HepG2 (cell line): ENCODE results near the gene ZBTB45.

Experiments
- ATM ChIP-seq: fragments of 450-650 bp; IDR thresholded peaks from 2 replicates; pipeline ENCODE4 v1.7.1; 2017; ENCODE audit warnings: mild to moderate bottlenecking, borderline replicate concordance
- CBFB ChIP-seq: sonication (generic); formaldehyde crosslinking; IDR thresholded peaks from 2 replicates; pipeline ENCODE4 v1.4.0; 2020; ENCODE audit warnings: missing genetic modification reagents
- EP300 ChIP-seq, 3 experiments: sonication (generic) in 1 of 3; formaldehyde crosslinking in 1 of 3; IDR thresholded peaks; 2 replicates each; pipeline versions ENCODE4 v1.5.1 to v1.6.1; 2011 to 2020; ENCODE audit warnings: low read depth in 2 of 3, low read length in 2 of 3, borderline replicate concordance in 1 of 3, improper control_type of control experiment in 1 of 3, mild to moderate bottlenecking in 1 of 3, missing genetic modification reagents in 1 of 3, moderate library complexity in 1 of 3
- FOXP1 ChIP-seq, 2 experiments: fragments of 450-650 bp in 1 of 2; IDR thresholded peaks; 2 replicates each; pipeline ENCODE4 v1.6.1; 2017 to 2018; ENCODE audit warnings: antibody characterized with exemption in 1 of 2
- GTF2F1 ChIP-seq: fragments of 150-350 bp; IDR thresholded peaks from 2 replicates; pipeline ENCODE4 v1.6.1; 2014; ENCODE audit warnings: low read length
- RFX5 ChIP-seq: IDR thresholded peaks from 2 replicates; pipeline ENCODE4 v1.6.1; 2011; ENCODE audit warnings: low read depth, low read length, improper control_type of control experiment
- TBL1XR1 ChIP-seq: fragments of 150-350 bp; IDR thresholded peaks from 2 replicates; pipeline ENCODE4 v1.6.1; 2014; ENCODE audit warnings: borderline replicate concordance, low read length; ENCODE audit not compliant: partially characterized antibody
- TP53 ChIP-seq: sonication (generic); formaldehyde crosslinking; conservative IDR thresholded peaks from 2 replicates; pipeline ENCODE4 v1.4.0; 2020; ENCODE audit warnings: missing genetic modification reagents
- ZNF331 ChIP-seq: sonication (generic); formaldehyde crosslinking; IDR thresholded peaks from 2 replicates; pipeline ENCODE4 v1.4.0; 2020; ENCODE audit warnings: missing genetic modification reagents
- ZNF350 ChIP-seq: sonication (generic); formaldehyde crosslinking; IDR thresholded peaks from 2 replicates; pipeline ENCODE4 v1.4.0; 2020; ENCODE audit warnings: mild to moderate bottlenecking, low read depth, missing genetic modification reagents, borderline replicate concordance
- ZNF567 ChIP-seq: sonication (generic); formaldehyde crosslinking; IDR thresholded peaks from 2 replicates; pipeline ENCODE4 v1.8.1; 2023; ENCODE audit warnings: mild to moderate bottlenecking, missing genetic modification reagents, borderline replicate concordance
- ZNF83 ChIP-seq: sonication (generic); formaldehyde crosslinking; IDR thresholded peaks from 2 replicates; pipeline ENCODE4 v1.4.0; 2020; ENCODE audit warnings: missing genetic modification reagents, mild to moderate bottlenecking, borderline replicate concordance
- TF ChIP-seq, protein P1 (sequence below): sonication (generic); formaldehyde crosslinking; IDR thresholded peaks from 2 replicates; pipeline ENCODE4 v1.4.0; 2020; ENCODE audit warnings: mild to moderate bottlenecking, missing genetic modification reagents
- TF ChIP-seq, protein P2 (sequence below): sonication (generic); formaldehyde crosslinking; IDR thresholded peaks from 2 replicates; pipeline ENCODE4 v1.5.0; 2020; ENCODE audit warnings: mild to moderate bottlenecking, missing genetic modification reagents, moderate library complexity

DNA sequence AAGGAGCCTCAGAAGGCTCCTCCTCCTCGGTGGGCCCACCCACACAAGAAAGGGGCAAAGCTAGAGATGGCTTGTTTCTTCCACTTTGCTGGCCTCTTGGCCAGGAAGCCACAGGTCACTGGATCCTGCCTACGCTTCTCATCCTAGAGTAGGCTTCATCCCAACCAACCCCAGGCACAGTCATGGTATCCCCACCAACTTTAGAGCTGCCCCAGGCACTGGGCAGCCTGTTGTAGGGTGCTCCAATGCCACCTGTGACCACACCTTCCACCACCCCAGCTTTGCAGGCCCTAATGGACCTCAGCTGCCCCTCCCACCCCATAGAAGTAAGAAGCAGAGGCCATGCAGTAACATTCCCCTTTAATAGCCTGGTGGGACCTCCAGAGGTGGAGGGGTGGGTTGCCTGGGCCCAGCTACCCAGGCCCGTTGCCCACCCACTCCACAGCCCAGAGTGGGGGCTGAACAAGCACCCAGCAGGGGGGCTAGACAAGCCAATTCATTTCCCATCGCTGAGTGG is 35.8 kb upstream of the ZBTB45 start:
- no peak for TF ChIP-seq FOXP1 (IDR thresholded peaks at IDR 0.05)
- TF ChIP-seq FOXP1 (CRISPR knock-in tag; IDR thresholded peaks at IDR 0.05), result no peak
- TF ChIP-seq GTF2F1, result no peak
- no peak for TF ChIP-seq ZNF350 (CRISPR knock-in tag)
- TF ChIP-seq ZNF567 (CRISPR knock-in tag), result no peak
- TF ChIP-seq, protein P1, sequence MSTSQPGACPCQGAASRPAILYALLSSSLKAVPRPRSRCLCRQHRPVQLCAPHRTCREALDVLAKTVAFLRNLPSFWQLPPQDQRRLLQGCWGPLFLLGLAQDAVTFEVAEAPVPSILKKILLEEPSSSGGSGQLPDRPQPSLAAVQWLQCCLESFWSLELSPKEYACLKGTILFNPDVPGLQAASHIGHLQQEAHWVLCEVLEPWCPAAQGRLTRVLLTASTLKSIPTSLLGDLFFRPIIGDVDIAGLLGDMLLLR (CRISPR knock-in tag), result no peak
- no peak for TF ChIP-seq TP53
- TF ChIP-seq CBFB, result no peak
- no peak for TF ChIP-seq TBL1XR1
- no peak for TF ChIP-seq EP300 (IDR thresholded peaks at IDR 0.05; ENCODE audit: low read depth in 2 of 2, low read length in 2 of 2)
- no peak for TF ChIP-seq EP300 (CRISPR knock-in tag; IDR thresholded peaks at IDR 0.05; ENCODE audit: borderline replicate concordance)
- TF ChIP-seq ATM, result no peak
- no peak for TF ChIP-seq RFX5
- TF ChIP-seq, protein P2, sequence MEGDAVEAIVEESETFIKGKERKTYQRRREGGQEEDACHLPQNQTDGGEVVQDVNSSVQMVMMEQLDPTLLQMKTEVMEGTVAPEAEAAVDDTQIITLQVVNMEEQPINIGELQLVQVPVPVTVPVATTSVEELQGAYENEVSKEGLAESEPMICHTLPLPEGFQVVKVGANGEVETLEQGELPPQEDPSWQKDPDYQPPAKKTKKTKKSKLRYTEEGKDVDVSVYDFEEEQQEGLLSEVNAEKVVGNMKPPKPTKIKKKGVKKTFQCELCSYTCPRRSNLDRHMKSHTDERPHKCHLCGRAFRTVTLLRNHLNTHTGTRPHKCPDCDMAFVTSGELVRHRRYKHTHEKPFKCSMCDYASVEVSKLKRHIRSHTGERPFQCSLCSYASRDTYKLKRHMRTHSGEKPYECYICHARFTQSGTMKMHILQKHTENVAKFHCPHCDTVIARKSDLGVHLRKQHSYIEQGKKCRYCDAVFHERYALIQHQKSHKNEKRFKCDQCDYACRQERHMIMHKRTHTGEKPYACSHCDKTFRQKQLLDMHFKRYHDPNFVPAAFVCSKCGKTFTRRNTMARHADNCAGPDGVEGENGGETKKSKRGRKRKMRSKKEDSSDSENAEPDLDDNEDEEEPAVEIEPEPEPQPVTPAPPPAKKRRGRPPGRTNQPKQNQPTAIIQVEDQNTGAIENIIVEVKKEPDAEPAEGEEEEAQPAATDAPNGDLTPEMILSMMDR, result no peak
- TF ChIP-seq ZNF331 (CRISPR knock-in tag), result no peak
- no peak for TF ChIP-seq ZNF83 (CRISPR knock-in tag)
